Thyroid gland (tissue), 4 donors: Measurements from ENCODE around the gene BBS9. TPM values are rescaled to one million over a fixed set of nuclear protein-coding genes. Genes with fewer than 3 reads are reported as not detected.

Source experiments
- DNase-seq, 2 donors: peaks; one replicate each; pipeline ENCODE4 v3.0.0-alpha.2; 2019
- H3K27ac ChIP-seq, 3 donors: fragments of 200-600 bp; sonication (generic); 1 replicate in 2 of 3; 2 replicates in 1 of 3; pipeline ENCODE4 v1.5.1; 2016 to 2019; ENCODE audit warnings: mild to moderate bottlenecking in 1 of 3, moderate library complexity in 1 of 3
- H3K27me3 ChIP-seq: fragments of 200-600 bp; sonication (generic); one replicate; pipeline ENCODE4 v1.5.1; 2019
- H3K36me3 ChIP-seq, 2 donors: fragments of 200-600 bp; sonication (generic); one replicate each; pipeline ENCODE4 v1.5.1; 2016 to 2019
- H3K4me1 ChIP-seq, 2 donors: fragments of 200-600 bp; sonication (generic); one replicate each; pipeline ENCODE4 v1.5.1; 2017 to 2019
- H3K4me3 ChIP-seq, 3 donors: fragments of 200-600 bp; sonication (generic); replicated peaks in 1 of 3; 1 replicate in 2 of 3; 2 replicates in 1 of 3; pipeline ENCODE4 v1.5.1; 2016; ENCODE audit warnings: mild to moderate bottlenecking in 1 of 3
- H3K9me3 ChIP-seq: fragments of 200-600 bp; sonication (generic); one replicate; pipeline ENCODE4 v1.5.1; 2017
- POLR2A ChIP-seq, 2 donors: fragments of 450-650 bp; IDR thresholded peaks; one replicate each; pipeline ENCODE4 v1.6.1; 2017; ENCODE audit warnings: antibody characterized with exemption in 2 of 2, mild to moderate bottlenecking in 2 of 2, moderate library complexity in 1 of 2
- WGBS, 2 donors: methylation state at CpG; one replicate each; pipeline ENCODE4 v1.1.5; 2017; 5-methylcytosine and 5-hydroxymethylcytosine counted together
- intact Hi-C: fragments of 100-400 bp; cut with DNase I; formaldehyde crosslinking; loops from one replicate; pipeline ENCODE4 v1.15.1; 2023
- total RNA-seq, 4 donors: library from RNA; depleted of rRNA; stranded (reverse); fragments of >200 nt; gene quantifications; one replicate each; pipeline ENCODE4 v1.2.3, GENCODE V29; 2016
- TF ChIP-seq, protein P1 (sequence below), 6 experiments: fragments of 200-600 bp in 3 of 6; fragments of 450-650 bp in 3 of 6; sonication (generic) in 3 of 6; IDR thresholded peaks; one replicate each; pipeline ENCODE4 v1.5.1; 2016 to 2019; ENCODE audit warnings: antibody characterized with exemption in 6 of 6, mild to moderate bottlenecking in 2 of 6, inconsistent platforms in 1 of 6, moderate library complexity in 1 of 6

Gene BBS9
- total RNA-seq, 4 donors from 2014 or later: 59.2 to 84.8 (median 73.1) TPM

DNA sequence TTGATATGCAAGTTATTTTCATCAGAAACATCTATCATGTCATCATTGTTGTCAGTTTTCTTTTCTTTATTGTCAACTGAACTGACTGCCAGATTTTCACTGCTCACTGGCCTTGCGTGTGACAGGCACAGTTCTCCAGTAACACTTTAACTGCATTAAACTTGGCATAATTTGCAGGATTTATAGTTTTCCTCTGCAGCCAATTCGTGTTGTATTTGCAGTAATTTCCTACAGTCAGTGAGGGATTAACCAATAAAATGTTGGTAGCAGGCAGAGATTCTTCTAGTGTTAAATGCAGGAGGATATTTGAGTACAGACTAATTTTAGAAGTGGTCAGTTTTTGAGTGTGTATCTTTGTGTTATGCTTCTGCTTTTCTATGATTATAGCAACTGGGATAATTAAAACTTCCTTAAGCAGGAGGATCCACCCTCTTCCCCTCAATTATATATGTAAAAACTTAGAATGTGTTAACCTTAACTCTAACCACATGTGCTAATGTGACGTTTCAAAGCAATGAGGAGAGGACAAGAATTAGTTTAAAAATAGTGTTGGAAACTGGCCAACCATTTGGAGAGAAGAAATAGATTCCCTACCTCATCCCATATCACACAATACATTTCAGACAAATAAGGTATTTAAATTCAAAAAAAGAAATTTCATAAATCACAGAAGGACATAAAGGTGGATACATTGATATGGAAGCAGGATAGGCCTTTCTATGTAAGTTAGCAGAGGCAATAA is 410.5 kb downstream of the BBS9 start:
- no peak for DNase-seq
- Histone ChIP-seq H3K36me3 (no peaks in the 10 kb centered on the region), H3K4me1 (no peaks in the 10 kb centered on the region), H3K9me3 (no peaks in the 10 kb centered on the region), H3K27ac (no peak overlapping the region), H3K27me3 (no peaks in the 10 kb centered on the region), H3K4me3 (no peak overlapping the region)
- intact Hi-C loops: no loop called here
- WGBS, 2 donors: 76 to 83% methylated on average over 3 of the region's 3 CpGs
- TF ChIP-seq, protein P1, sequence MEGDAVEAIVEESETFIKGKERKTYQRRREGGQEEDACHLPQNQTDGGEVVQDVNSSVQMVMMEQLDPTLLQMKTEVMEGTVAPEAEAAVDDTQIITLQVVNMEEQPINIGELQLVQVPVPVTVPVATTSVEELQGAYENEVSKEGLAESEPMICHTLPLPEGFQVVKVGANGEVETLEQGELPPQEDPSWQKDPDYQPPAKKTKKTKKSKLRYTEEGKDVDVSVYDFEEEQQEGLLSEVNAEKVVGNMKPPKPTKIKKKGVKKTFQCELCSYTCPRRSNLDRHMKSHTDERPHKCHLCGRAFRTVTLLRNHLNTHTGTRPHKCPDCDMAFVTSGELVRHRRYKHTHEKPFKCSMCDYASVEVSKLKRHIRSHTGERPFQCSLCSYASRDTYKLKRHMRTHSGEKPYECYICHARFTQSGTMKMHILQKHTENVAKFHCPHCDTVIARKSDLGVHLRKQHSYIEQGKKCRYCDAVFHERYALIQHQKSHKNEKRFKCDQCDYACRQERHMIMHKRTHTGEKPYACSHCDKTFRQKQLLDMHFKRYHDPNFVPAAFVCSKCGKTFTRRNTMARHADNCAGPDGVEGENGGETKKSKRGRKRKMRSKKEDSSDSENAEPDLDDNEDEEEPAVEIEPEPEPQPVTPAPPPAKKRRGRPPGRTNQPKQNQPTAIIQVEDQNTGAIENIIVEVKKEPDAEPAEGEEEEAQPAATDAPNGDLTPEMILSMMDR (IDR thresholded peaks at IDR 0.05): no peak
- TF ChIP-seq POLR2A (IDR thresholded peaks at IDR 0.05): no peak

DNA sequence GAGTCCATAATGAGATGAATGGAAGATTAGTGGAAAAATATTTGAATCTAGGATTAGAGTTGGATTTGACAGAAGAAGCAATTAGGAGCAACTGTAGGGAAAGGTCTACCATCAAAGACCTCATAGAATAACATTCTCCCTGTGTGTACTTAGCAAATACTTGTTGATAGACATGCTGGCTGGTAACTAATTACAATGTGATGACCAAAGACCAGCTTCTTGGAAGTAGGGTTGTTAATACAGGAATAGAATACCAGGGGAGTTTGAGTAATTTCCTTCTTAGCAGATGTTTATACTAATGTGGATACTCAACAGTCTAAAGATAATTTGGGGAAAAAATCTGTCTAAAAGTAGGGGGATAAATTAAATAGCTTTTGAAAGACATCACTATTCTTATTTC is 418.5 kb downstream of the BBS9 start:
- Histone ChIP-seq H3K9me3 (no peaks in the 10 kb centered on the region), H3K4me1 (no peaks in the 10 kb centered on the region), H3K27me3 (no peaks in the 10 kb centered on the region), H3K36me3 (no peaks in the 10 kb centered on the region), H3K27ac (no peak overlapping the region), H3K4me3 (no peak overlapping the region)
- no peak for TF ChIP-seq POLR2A (IDR thresholded peaks at IDR 0.05)
- TF ChIP-seq, protein P1 (IDR thresholded peaks at IDR 0.05): no peak
- no peak for DNase-seq
- intact Hi-C loops: no loop called here

DNA sequence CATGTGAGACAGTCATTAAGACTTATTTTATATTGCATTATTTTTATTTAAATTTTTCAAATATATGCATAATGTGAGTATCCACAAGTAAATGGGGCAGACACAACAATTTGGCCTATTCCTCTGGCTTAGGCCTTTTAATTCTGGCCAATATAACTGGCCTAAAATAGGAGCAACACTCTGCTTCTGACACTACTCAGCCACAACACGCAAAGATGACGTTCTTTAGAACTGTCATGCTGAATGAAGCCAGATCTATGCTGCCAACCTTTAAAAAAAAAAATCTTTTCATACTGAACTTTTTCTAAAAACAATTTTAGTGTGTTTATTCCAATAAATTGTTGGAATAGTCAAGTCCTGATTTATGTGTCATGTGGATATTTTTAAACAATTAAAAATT is 421.0 kb downstream of the BBS9 start:
- no peaks in the 10 kb centered on the region for H3K4me1 ChIP-seq
- intact Hi-C loops: no loop called here
- no peak for DNase-seq
- H3K36me3 ChIP-seq: no peaks in the 10 kb centered on the region
- H3K4me3 ChIP-seq: no peak overlapping the region
- H3K9me3 ChIP-seq: no peaks in the 10 kb centered on the region
- H3K27ac ChIP-seq: no peak overlapping the region
- H3K27me3 ChIP-seq: no peaks in the 10 kb centered on the region
- no peak for TF ChIP-seq POLR2A (IDR thresholded peaks at IDR 0.05)
- TF ChIP-seq, protein P1 (IDR thresholded peaks at IDR 0.05): no peak
- WGBS, 2 donors: 88 to 93% methylated on average over 2 of the region's 2 CpGs

DNA sequence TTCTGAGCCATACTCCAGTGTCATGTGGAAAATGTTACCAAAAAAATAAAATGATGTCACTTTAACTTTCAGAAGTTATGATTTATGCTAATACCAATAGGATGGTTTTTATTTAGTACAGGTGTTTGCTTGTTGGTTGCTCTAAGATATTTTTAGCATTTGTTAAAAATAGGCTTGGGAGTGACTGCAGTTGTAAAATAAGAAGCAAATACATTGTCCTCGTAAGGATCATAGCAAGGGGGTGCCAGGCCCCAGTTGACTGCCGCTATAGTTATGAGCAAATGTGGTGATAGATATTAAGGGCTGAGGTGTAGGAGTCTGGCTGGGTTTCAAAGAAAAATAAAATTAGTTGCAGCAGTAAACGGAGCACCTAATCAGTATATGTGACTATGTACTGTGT is 421.6 kb downstream of the BBS9 start:
- no peak for DNase-seq
- no peak overlapping the region for H3K4me3 ChIP-seq
- TF ChIP-seq, protein P1 (IDR thresholded peaks at IDR 0.05): no peak
- TF ChIP-seq POLR2A (IDR thresholded peaks at IDR 0.05): no peak
- H3K4me1 ChIP-seq: no peaks in the 10 kb centered on the region
- H3K36me3 ChIP-seq: no peaks in the 10 kb centered on the region
- intact Hi-C loops: no loop called here
- no peaks in the 10 kb centered on the region for H3K9me3 ChIP-seq
- H3K27me3 ChIP-seq: no peaks in the 10 kb centered on the region
- no peak overlapping the region for H3K27ac ChIP-seq
- WGBS, 2 donors: 75 to 76% methylated on average over 3 of the region's 3 CpGs

DNA sequence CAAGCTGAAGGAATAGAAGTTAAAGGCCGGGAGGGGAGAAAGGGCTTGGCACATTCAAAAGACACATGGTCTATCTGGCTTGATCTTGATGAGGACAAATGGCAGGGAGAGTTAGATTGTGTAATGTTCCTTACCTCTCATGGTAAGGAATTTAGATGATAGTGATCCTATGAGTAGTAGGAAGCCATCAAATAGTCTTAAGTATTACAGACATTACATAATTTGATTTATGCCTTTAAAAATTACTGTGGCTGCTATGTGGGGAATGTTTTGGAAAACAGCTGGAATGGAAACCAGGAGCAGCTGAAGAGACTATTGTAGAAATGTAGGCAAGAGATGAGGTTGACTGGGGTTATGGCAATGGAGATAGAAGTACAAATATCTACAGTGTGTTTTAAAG is 424.7 kb downstream of the BBS9 start:
- Histone ChIP-seq H3K27ac (no peak overlapping the region), H3K9me3 (no peaks in the 10 kb centered on the region), H3K27me3 (no peaks in the 10 kb centered on the region), H3K4me1 (no peaks in the 10 kb centered on the region), H3K36me3 (no peaks in the 10 kb centered on the region), H3K4me3 (no peak overlapping the region)
- intact Hi-C loops: no loop called here
- no peak for TF ChIP-seq POLR2A (IDR thresholded peaks at IDR 0.05)
- TF ChIP-seq, protein P1 (IDR thresholded peaks at IDR 0.05): no peak
- no peak for DNase-seq
- WGBS, 2 donors: 47 to 94% methylated on average over 1 of the region's 1 CpG
